ENCODE measurements around the gene NDOR1.

Gene NDOR1

GRCh38 chr9:137192859-137193258, 12.6 kb upstream of the NDOR1 start:
- TF ChIP-seq ZNF274 (IDR thresholded peaks at IDR 0.05; ENCODE audit: low read depth, low read length): no peak
- no peak overlapping the region for H3K4me3 ChIP-seq (ENCODE audit: low read length)

- TF ChIP-seq ZNF274 (IDR thresholded peaks at IDR 0.05; ENCODE audit: low read depth, low read length): no peak
- H3K4me3 ChIP-seq (ENCODE audit: low read length): no peak overlapping the region
Measured at GRCh38 chr9:137193771-137194170, 11.7 kb upstream of the NDOR1 start.

- TF ChIP-seq ZNF274 (IDR thresholded peaks at IDR 0.05; ENCODE audit: low read depth, low read length): no peak
- H3K4me3 ChIP-seq (ENCODE audit: low read length): no peak overlapping the region
Measured at GRCh38 chr9:137194388-137194787, 11.1 kb upstream of the NDOR1 start.

- H3K4me3 ChIP-seq (ENCODE audit: low read length): no peak overlapping the region
- TF ChIP-seq ZNF274 (IDR thresholded peaks at IDR 0.05; ENCODE audit: low read depth, low read length): no peak
Measured at GRCh38 chr9:137194909-137195308, 10.6 kb upstream of the NDOR1 start.

GRCh38 chr9:137195525-137196220, 9.8 kb upstream of the NDOR1 start:
- H3K4me3 ChIP-seq (ENCODE audit: low read length): no peak overlapping the region
- no peak for TF ChIP-seq ZNF274 (IDR thresholded peaks at IDR 0.05; ENCODE audit: low read depth, low read length)

- no peak overlapping the region for H3K4me3 ChIP-seq (ENCODE audit: low read length)
- no peak for TF ChIP-seq ZNF274 (IDR thresholded peaks at IDR 0.05; ENCODE audit: low read depth, low read length)
Measured at GRCh38 chr9:137198051-137198901, 7.2 kb upstream of the NDOR1 start.

- no peak overlapping the region for H3K4me3 ChIP-seq (ENCODE audit: low read length)
- TF ChIP-seq ZNF274 (IDR thresholded peaks at IDR 0.05; ENCODE audit: low read depth, low read length): no peak
Measured at GRCh38 chr9:137198902-137199283, 6.6 kb upstream of the NDOR1 start.

GRCh38 chr9:137199411-137200121, 5.9 kb upstream of the NDOR1 start:
- TF ChIP-seq ZNF274 (IDR thresholded peaks at IDR 0.05; ENCODE audit: low read depth, low read length): no peak
- H3K4me3 ChIP-seq (ENCODE audit: low read length): peak overlapping the region; percentile 35; the same call in 1 of the 2 replicates

GRCh38 chr9:137200311-137201204, 4.9 kb upstream of the NDOR1 start, which contains the start of gene TPRN:
TSS of gene TPRN (minus strand) at chr9:137200741. CDS start at chr9:137200711, 30 bp downstream.
- no peak for TF ChIP-seq ZNF274 (IDR thresholded peaks at IDR 0.05; ENCODE audit: low read depth, low read length)

GRCh38 chr9:137201205-137201868, 4.2 kb upstream of the NDOR1 start:
- peak overlapping the region; percentile 70 for H3K4me3 ChIP-seq (ENCODE audit: low read length)
- TF ChIP-seq ZNF274 (IDR thresholded peaks at IDR 0.05; ENCODE audit: low read depth, low read length): no peak

More at GRCh38 chr9:137200311-137201204, 4.9 kb upstream of the NDOR1 start, which contains the start of gene TPRN:
- peak within 1 kb of the TSS; percentile 70 for H3K4me3 ChIP-seq (ENCODE audit: low read length)

- no peak for TF ChIP-seq ZNF274 (IDR thresholded peaks at IDR 0.05; ENCODE audit: low read depth, low read length)
- H3K4me3 ChIP-seq (ENCODE audit: low read length): no peak overlapping the region
Measured at GRCh38 chr9:137202966-137203365, 2.5 kb upstream of the NDOR1 start.

GRCh38 chr9:137204731-137205125, 772 bp upstream of the NDOR1 start:
- peak overlapping the region; percentile 96 for H3K4me3 ChIP-seq (ENCODE audit: low read length)
- TF ChIP-seq ZNF274 (IDR thresholded peaks at IDR 0.05; ENCODE audit: low read depth, low read length): no peak

GRCh38 chr9:137206602-137207001, 1.1 kb downstream of the NDOR1 start:
- TF ChIP-seq ZNF274 (IDR thresholded peaks at IDR 0.05; ENCODE audit: low read depth, low read length): no peak
- H3K4me3 ChIP-seq (ENCODE audit: low read length): peak overlapping the region; percentile 96

Measured in GM08714 (cell line).